WTC11 (cell line): ENCODE measurements around the gene DRC1. TPM values are rescaled to one million over a fixed set of nuclear protein-coding genes. Genes with fewer than 3 reads are reported as not detected.

ENCODE experiments used
- ATAC-seq: fragments of 200-7000 bp; cut with Tn5 transposase; 2 replicates; pipeline ENCODE4 v1.10.0; 2021; ENCODE audit warnings: mild to moderate bottlenecking, moderate library complexity
- CTCF ChIA-PET: fragments of 300-600 bp; sonication (Branson Sonifier 250); formaldehyde crosslinking; loops from one replicate; lab custom pipeline; 2021; ENCODE audit warnings: antibody characterized with exemption; lab: Charles Lee
- POLR2A ChIA-PET: fragments of 350-600 bp; sonication (Branson Sonifier 250); formaldehyde crosslinking; loops from one replicate; lab custom pipeline; 2021; ENCODE audit warnings: antibody characterized with exemption; lab: Charles Lee
- DNase-seq: peaks from one replicate; pipeline ENCODE4 v3.0.0; 2021; ENCODE audit warnings: low spot score
- H3K27ac Mint-ChIP-seq: 2 replicates; pipeline ENCODE4 v1.8.0; 2021; ENCODE audit warnings: mixed read lengths
- H3K27me3 Mint-ChIP-seq: 2 replicates; pipeline ENCODE4 v1.8.0; 2021; ENCODE audit warnings: low read depth, mild to moderate bottlenecking, moderate library complexity, mixed read lengths
- H3K36me3 Mint-ChIP-seq: 2 replicates; pipeline ENCODE4 v1.8.0; 2021; ENCODE audit warnings: mixed read lengths
- H3K4me1 Mint-ChIP-seq: 2 replicates; pipeline ENCODE4 v1.8.0; 2022; ENCODE audit warnings: mixed read lengths
- H3K4me3 Mint-ChIP-seq: 2 replicates; pipeline ENCODE4 v1.8.0; 2021; ENCODE audit warnings: mild to moderate bottlenecking, moderate library complexity, mixed read lengths
- H3K9me3 Mint-ChIP-seq: 2 replicates; pipeline ENCODE4 v1.8.0; 2021; ENCODE audit warnings: mixed read lengths
- E2F4 ChIP-seq: sonication (generic); formaldehyde crosslinking; IDR thresholded peaks from 2 replicates; pipeline ENCODE4 v1.8.1; 2022; ENCODE audit warnings: low read depth, mild to moderate bottlenecking, moderate library complexity, missing genetic modification reagents, borderline replicate concordance
- ETV6 ChIP-seq: sonication (generic); formaldehyde crosslinking; IDR thresholded peaks from 2 replicates; pipeline ENCODE4 v1.8.1; 2022; ENCODE audit warnings: mild to moderate bottlenecking, missing genetic modification reagents
- GRHL2 ChIP-seq: fragments of 250-450 bp; sonication (Bioruptor Pico); IDR thresholded peaks from 2 replicates; pipeline ENCODE4 v1.8.0; 2022; ENCODE audit warnings: mild to moderate bottlenecking, moderate library complexity; ENCODE audit not compliant: insufficient replicate concordance, severe bottlenecking
- MLX ChIP-seq: sonication (generic); formaldehyde crosslinking; IDR thresholded peaks from 2 replicates; pipeline ENCODE4 v1.8.1; 2023; ENCODE audit warnings: mild to moderate bottlenecking, missing genetic modification reagents, moderate library complexity
- MXD4 ChIP-seq: fragments of 250-450 bp; sonication (Bioruptor Pico); IDR thresholded peaks from 2 replicates; pipeline ENCODE4 v1.8.0; 2021; ENCODE audit warnings: mild to moderate bottlenecking, moderate library complexity, borderline replicate concordance
- NFATC4 ChIP-seq: fragments of 250-450 bp; sonication (Bioruptor Pico); IDR thresholded peaks from 2 replicates; pipeline ENCODE4 v1.9.0; 2021; ENCODE audit warnings: mild to moderate bottlenecking
- OVOL2 ChIP-seq: fragments of 250-450 bp; sonication (Bioruptor Pico); IDR thresholded peaks from 2 replicates; pipeline ENCODE4 v1.9.0; 2021; ENCODE audit warnings: mild to moderate bottlenecking, borderline replicate concordance
- RELA ChIP-seq: sonication (generic); formaldehyde crosslinking; IDR thresholded peaks from 2 replicates; pipeline ENCODE4 v1.8.1; 2022; ENCODE audit warnings: missing genetic modification reagents, mild to moderate bottlenecking, borderline replicate concordance
- TCF7 ChIP-seq: sonication (generic); formaldehyde crosslinking; IDR thresholded peaks from 2 replicates; pipeline ENCODE4 v1.8.0; 2022; ENCODE audit warnings: mild to moderate bottlenecking, low read depth, missing genetic modification reagents, moderate library complexity
- TEAD1 ChIP-seq: sonication (generic); formaldehyde crosslinking; IDR thresholded peaks from 2 replicates; pipeline ENCODE4 v1.8.0; 2022; ENCODE audit warnings: mild to moderate bottlenecking, missing genetic modification reagents
- TEAD4 ChIP-seq: sonication (generic); formaldehyde crosslinking; IDR thresholded peaks from 2 replicates; pipeline ENCODE4 v1.8.0; 2022; ENCODE audit warnings: mild to moderate bottlenecking, missing genetic modification reagents
- USF2 ChIP-seq: sonication (generic); formaldehyde crosslinking; IDR thresholded peaks from 2 replicates; pipeline ENCODE4 v1.8.1; 2023; ENCODE audit warnings: mild to moderate bottlenecking, missing genetic modification reagents, moderate library complexity
- ZNF138 ChIP-seq: sonication (generic); formaldehyde crosslinking; conservative IDR thresholded peaks from 2 replicates; pipeline ENCODE4 v1.8.1; 2022; ENCODE audit warnings: mild to moderate bottlenecking, moderate library complexity, missing genetic modification reagents
- ZNF232 ChIP-seq: sonication (generic); formaldehyde crosslinking; IDR thresholded peaks from 2 replicates; pipeline ENCODE4 v1.8.0; 2022; ENCODE audit warnings: mild to moderate bottlenecking, missing genetic modification reagents
- ZNF671 ChIP-seq: fragments of 250-450 bp; sonication (Bioruptor Pico); IDR thresholded peaks from 2 replicates; pipeline ENCODE4 v1.8.0; 2021; ENCODE audit warnings: mild to moderate bottlenecking
- total RNA-seq: library from RNA; stranded (reverse); gene quantifications from 3 replicates; pipeline ENCODE4 v1.2.3, GENCODE V29; 2021
- TF ChIP-seq, protein P1 (sequence below): sonication (generic); formaldehyde crosslinking; IDR thresholded peaks from 2 replicates; pipeline ENCODE4 v1.8.1; 2022; ENCODE audit warnings: missing genetic modification reagents, borderline replicate concordance
- TF ChIP-seq, protein P2 (sequence below): sonication (generic); formaldehyde crosslinking; IDR thresholded peaks from 2 replicates; pipeline ENCODE4 v1.8.1; 2023; ENCODE audit warnings: mild to moderate bottlenecking, missing genetic modification reagents, borderline replicate concordance
- TF ChIP-seq, protein P3 (sequence below): sonication (generic); formaldehyde crosslinking; IDR thresholded peaks from 2 replicates; pipeline ENCODE4 v1.8.0; 2022; ENCODE audit warnings: mild to moderate bottlenecking, missing genetic modification reagents
- TF ChIP-seq, protein P4 (sequence below): fragments of 200-600 bp; IDR thresholded peaks from 2 replicates; pipeline ENCODE4 v1.8.0; 2022; ENCODE audit warnings: antibody characterized with exemption

Gene DRC1
- total RNA-seq, 1 experiment from 2014 or later: 0.55 TPM

- TF ChIP-seq, protein P1, sequence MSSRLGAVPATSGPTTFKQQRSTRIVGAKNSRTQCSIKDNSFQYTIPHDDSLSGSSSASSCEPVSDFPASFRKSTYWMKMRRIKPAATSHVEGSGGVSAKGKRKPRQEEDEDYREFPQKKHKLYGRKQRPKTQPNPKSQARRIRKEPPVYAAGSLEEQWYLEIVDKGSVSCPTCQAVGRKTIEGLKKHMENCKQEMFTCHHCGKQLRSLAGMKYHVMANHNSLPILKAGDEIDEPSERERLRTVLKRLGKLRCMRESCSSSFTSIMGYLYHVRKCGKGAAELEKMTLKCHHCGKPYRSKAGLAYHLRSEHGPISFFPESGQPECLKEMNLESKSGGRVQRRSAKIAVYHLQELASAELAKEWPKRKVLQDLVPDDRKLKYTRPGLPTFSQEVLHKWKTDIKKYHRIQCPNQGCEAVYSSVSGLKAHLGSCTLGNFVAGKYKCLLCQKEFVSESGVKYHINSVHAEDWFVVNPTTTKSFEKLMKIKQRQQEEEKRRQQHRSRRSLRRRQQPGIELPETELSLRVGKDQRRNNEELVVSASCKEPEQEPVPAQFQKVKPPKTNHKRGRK (CRISPR knock-in tag): no peak
- TF ChIP-seq USF2: no peak
Measured at GRCh38 chr2:26438526-26438925, 36.8 kb downstream of the DRC1 start (continued).

- DNase-seq: no peak
- Mint-ChIP-seq H3K4me1 (no peaks in the 10 kb centered on the region), H3K27ac (no peak overlapping the region), H3K9me3 (no peaks in the 10 kb centered on the region), H3K4me3 (no peak overlapping the region), H3K36me3 (no peaks in the 10 kb centered on the region), H3K27me3 (no peaks in the 10 kb centered on the region; the same call in 1 of the 2 replicates)
- ATAC-seq: peak; percentile 34
- ChIA-PET CTCF (no interaction called here), POLR2A (no interaction called here)
- TF ChIP-seq TEAD4 (CRISPR knock-in tag) (no peak), ZNF138 (CRISPR knock-in tag) (no peak), ETV6 (CRISPR knock-in tag) (no peak), MLX (CRISPR knock-in tag) (no peak), NFATC4 (CRISPR knock-in tag) (no peak), GRHL2 (CRISPR knock-in tag) (no peak), TCF7 (CRISPR knock-in tag) (no peak), RELA (CRISPR knock-in tag) (no peak), TEAD1 (no peak), E2F4 (CRISPR knock-in tag) (no peak), OVOL2 (CRISPR knock-in tag) (no peak), MXD4 (CRISPR knock-in tag) (no peak), ZNF671 (CRISPR knock-in tag) (no peak), ZNF232 (no peak)
- TF ChIP-seq, protein P2, sequence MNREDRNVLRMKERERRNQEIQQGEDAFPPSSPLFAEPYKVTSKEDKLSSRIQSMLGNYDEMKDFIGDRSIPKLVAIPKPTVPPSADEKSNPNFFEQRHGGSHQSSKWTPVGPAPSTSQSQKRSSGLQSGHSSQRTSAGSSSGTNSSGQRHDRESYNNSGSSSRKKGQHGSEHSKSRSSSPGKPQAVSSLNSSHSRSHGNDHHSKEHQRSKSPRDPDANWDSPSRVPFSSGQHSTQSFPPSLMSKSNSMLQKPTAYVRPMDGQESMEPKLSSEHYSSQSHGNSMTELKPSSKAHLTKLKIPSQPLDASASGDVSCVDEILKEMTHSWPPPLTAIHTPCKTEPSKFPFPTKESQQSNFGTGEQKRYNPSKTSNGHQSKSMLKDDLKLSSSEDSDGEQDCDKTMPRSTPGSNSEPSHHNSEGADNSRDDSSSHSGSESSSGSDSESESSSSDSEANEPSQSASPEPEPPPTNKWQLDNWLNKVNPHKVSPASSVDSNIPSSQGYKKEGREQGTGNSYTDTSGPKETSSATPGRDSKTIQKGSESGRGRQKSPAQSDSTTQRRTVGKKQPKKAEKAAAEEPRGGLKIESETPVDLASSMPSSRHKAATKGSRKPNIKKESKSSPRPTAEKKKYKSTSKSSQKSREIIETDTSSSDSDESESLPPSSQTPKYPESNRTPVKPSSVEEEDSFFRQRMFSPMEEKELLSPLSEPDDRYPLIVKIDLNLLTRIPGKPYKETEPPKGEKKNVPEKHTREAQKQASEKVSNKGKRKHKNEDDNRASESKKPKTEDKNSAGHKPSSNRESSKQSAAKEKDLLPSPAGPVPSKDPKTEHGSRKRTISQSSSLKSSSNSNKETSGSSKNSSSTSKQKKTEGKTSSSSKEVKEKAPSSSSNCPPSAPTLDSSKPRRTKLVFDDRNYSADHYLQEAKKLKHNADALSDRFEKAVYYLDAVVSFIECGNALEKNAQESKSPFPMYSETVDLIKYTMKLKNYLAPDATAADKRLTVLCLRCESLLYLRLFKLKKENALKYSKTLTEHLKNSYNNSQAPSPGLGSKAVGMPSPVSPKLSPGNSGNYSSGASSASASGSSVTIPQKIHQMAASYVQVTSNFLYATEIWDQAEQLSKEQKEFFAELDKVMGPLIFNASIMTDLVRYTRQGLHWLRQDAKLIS (CRISPR knock-in tag): no peak
- TF ChIP-seq, protein P3, sequence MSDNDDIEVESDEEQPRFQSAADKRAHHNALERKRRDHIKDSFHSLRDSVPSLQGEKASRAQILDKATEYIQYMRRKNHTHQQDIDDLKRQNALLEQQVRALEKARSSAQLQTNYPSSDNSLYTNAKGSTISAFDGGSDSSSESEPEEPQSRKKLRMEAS: no peak
- TF ChIP-seq, protein P4, sequence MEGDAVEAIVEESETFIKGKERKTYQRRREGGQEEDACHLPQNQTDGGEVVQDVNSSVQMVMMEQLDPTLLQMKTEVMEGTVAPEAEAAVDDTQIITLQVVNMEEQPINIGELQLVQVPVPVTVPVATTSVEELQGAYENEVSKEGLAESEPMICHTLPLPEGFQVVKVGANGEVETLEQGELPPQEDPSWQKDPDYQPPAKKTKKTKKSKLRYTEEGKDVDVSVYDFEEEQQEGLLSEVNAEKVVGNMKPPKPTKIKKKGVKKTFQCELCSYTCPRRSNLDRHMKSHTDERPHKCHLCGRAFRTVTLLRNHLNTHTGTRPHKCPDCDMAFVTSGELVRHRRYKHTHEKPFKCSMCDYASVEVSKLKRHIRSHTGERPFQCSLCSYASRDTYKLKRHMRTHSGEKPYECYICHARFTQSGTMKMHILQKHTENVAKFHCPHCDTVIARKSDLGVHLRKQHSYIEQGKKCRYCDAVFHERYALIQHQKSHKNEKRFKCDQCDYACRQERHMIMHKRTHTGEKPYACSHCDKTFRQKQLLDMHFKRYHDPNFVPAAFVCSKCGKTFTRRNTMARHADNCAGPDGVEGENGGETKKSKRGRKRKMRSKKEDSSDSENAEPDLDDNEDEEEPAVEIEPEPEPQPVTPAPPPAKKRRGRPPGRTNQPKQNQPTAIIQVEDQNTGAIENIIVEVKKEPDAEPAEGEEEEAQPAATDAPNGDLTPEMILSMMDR: no peak
Measured at GRCh38 chr2:26438926-26439325, 37.2 kb downstream of the DRC1 start.
